SU-DHL-6 (cell line): Measurements from ENCODE around the gene MTMR2.

ENCODE experiments used
- EZH2phosphoT487 ChIP-seq: fragments of 200-600 bp; sonication (generic), shearing (Covaris generic); conservative IDR thresholded peaks from 2 replicates; pipeline ENCODE4 v1.6.1; 2018; ENCODE audit warnings: mild to moderate bottlenecking, antibody characterized with exemption, low read length, moderate library complexity, mixed read lengths
- TF ChIP-seq, protein P1 (sequence below): fragments of 200-600 bp; sonication (generic); IDR thresholded peaks from one replicate; pipeline ENCODE4 v1.5.1; 2017; ENCODE audit warnings: antibody characterized with exemption, mild to moderate bottlenecking, low read length, moderate library complexity; ENCODE audit not compliant: insufficient read depth, poor library complexity, severe bottlenecking

DNA sequence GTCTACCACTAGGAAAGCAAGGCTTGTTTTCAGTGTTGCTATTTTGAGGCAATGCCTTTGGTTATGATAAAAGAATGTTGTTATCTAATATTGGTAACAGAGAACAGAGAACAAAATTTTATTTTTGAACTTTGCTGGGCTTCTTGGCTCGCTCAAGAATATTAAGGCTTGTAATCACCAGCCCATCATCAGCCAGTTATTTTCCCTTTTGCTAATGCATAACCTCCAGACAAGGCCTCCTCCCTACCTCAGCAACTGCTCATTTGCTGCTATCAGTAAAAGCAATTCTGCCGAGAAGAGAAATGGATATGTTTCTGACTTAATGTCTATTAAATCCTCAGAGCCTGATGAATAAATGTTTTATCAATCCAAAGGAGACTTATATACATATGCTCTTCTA, 8.9 kb downstream of the MTMR2 start:
- TF ChIP-seq, protein P1, sequence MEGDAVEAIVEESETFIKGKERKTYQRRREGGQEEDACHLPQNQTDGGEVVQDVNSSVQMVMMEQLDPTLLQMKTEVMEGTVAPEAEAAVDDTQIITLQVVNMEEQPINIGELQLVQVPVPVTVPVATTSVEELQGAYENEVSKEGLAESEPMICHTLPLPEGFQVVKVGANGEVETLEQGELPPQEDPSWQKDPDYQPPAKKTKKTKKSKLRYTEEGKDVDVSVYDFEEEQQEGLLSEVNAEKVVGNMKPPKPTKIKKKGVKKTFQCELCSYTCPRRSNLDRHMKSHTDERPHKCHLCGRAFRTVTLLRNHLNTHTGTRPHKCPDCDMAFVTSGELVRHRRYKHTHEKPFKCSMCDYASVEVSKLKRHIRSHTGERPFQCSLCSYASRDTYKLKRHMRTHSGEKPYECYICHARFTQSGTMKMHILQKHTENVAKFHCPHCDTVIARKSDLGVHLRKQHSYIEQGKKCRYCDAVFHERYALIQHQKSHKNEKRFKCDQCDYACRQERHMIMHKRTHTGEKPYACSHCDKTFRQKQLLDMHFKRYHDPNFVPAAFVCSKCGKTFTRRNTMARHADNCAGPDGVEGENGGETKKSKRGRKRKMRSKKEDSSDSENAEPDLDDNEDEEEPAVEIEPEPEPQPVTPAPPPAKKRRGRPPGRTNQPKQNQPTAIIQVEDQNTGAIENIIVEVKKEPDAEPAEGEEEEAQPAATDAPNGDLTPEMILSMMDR = no peak
- TF ChIP-seq EZH2phosphoT487 = no peak
